Stomach (tissue), 9 donors: ENCODE measurements around the gene CLDN9. TPM values are rescaled to one million over a fixed set of nuclear protein-coding genes. Genes with fewer than 3 reads are reported as not detected.

Experiments
- DNase-seq, 2 donors: peaks; one replicate each; pipeline versions ENCODE4 v3.0.0 to v3.0.0-alpha.2; 2013 to 2019
- H3K27ac ChIP-seq, 5 donors: fragments of 200-600 bp in 4 of 5; sonication (generic) in 4 of 5; one replicate each; pipeline ENCODE4 v1.5.1; 2013 to 2019; ENCODE audit warnings: mild to moderate bottlenecking in 1 of 5, moderate library complexity in 1 of 5
- H3K27me3 ChIP-seq, 3 donors: fragments of 200-600 bp; sonication (generic); one replicate each; pipeline ENCODE4 v1.5.1; 2017 to 2019; ENCODE audit warnings: mixed run types in 1 of 3
- H3K36me3 ChIP-seq, 4 donors: fragments of 200-600 bp; sonication (generic); 1 replicate in 3 of 4; 2 replicates in 1 of 4; pipeline ENCODE4 v1.5.1; 2016 to 2019
- H3K4me1 ChIP-seq, 4 donors: fragments of 200-600 bp; sonication (generic); one replicate each; pipeline ENCODE4 v1.5.1; 2016 to 2019
- H3K4me3 ChIP-seq, 4 donors: fragments of 200-600 bp; sonication (generic) in 3 of 4; one replicate each; pipeline ENCODE4 v1.5.1; 2016 to 2019; ENCODE audit warnings: mild to moderate bottlenecking in 1 of 4
- H3K9me3 ChIP-seq, 4 donors: fragments of 200-600 bp; sonication (generic); one replicate each; pipeline ENCODE4 v1.5.1; 2016 to 2019
- CTCF ChIP-seq, 7 experiments: fragments of 450-650 bp in 4 of 7; fragments of 200-600 bp in 3 of 7; sonication (generic) in 3 of 7; IDR thresholded peaks; one replicate each; pipeline ENCODE4 v1.5.1; 2016 to 2019; ENCODE audit warnings: antibody characterized with exemption in 7 of 7, control low read depth in 2 of 7, mild to moderate bottlenecking in 1 of 7
- EP300 ChIP-seq: sonication (generic); formaldehyde crosslinking; IDR thresholded peaks from one replicate; pipeline ENCODE4 v1.6.1; 2017; ENCODE audit warnings: antibody characterized with exemption
- POLR2A ChIP-seq, 4 donors: fragments of 450-650 bp; IDR thresholded peaks; one replicate each; pipeline ENCODE4 v1.6.1; 2016; ENCODE audit warnings: antibody characterized with exemption in 4 of 4, control low read depth in 2 of 4, mild to moderate bottlenecking in 1 of 4, moderate library complexity in 1 of 4
- POLR2AphosphoS5 ChIP-seq, 3 donors: sonication (generic); formaldehyde crosslinking; IDR thresholded peaks; one replicate each; pipeline ENCODE4 v1.6.1; 2016; ENCODE audit warnings: antibody characterized with exemption in 3 of 3
- WGBS, 5 donors: extraction: QIAGEN DNeasy Blood & Tissue Kit in 3 of 5; methylation state at CpG; one replicate each; pipeline versions ENCODE4 v1.1.5 to v1.1.7; 2013 to 2018; 5-methylcytosine and 5-hydroxymethylcytosine counted together
- intact Hi-C: fragments of 100-400 bp; cut with DNase I; formaldehyde crosslinking; loops from one replicate; pipeline ENCODE4 v1.15.1; 2023; ENCODE audit warnings: low total_unique reads
- polyA plus RNA-seq, 3 donors: library from polyadenylated mRNA; stranded (reverse); fragments of 200-250 nt; gene quantifications; one replicate each; pipeline ENCODE4 v1.2.3, GENCODE V29; 2013
- total RNA-seq, 5 donors: library from RNA; depleted of rRNA; stranded (reverse); fragments of >200 nt; gene quantifications; one replicate each; pipeline versions ENCODE4 v1.1.0 to v1.2.3, GENCODE V29; 2014 to 2016
- donor health status: healthy with polysubstance abuse.
- donor health status: Bipolar disorder and iron deficiency.
- donor health status: healthy.

Gene CLDN9
- total and polyA plus RNA-seq, 8 donors = 0.28 to 0.31 TPM; not detected in 6

DNA sequence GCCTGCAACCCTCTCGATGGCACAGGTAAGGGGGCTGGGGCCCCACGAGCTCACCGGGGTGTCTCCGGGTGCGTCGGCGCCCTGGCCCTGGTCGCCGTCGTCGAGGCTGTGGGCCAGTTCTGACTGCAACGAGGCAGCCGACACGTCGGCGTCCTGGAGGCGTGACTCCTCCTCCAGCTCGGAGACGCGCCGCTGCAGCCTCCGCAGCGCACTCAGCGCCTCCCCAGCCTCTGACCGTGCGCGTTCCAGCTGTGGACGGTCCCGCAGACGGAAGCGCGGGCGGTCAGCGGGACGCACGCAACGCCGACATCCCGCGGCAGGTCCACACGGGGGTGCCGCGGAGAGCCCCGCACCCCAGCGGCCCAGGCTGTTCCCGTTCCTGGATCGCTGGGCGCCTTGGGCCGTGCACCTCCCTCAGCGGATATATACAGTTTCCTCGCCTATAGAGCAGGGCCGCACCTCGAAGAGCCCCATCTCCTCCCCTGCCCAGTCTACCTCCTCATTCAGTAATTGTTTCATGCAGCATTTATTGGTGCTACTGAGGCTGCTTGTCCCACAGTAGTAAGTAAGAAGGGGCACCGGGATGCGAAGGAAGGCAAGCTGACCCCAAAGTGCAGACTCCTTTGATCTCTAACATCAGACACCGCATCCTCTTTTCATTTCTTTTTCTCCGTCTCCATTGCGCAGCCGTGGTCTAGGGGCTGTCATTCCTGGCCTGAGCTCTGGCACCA is 16.9 kb downstream of the CLDN9 start:
- 27 to 54% (median 49%) methylated on average over 44 to 59 of the region's 59 CpGs for WGBS, 5 donors
- DNase-seq = peak in 1 of 2 donors; percentile 72
- H3K4me3 ChIP-seq = peak overlapping the region in 2 of 4 donors; percentile 3 to 6
- no peak overlapping the region for H3K27ac ChIP-seq
- peaks cover 3 to 65% (median 30%) of the 10 kb centered on the region in 3 donors for H3K27me3 ChIP-seq
- intact Hi-C loops = no loop called here
- H3K36me3 ChIP-seq = peaks cover 14 to 41% (median 23%) of the 10 kb centered on the region in 4 donors
- TF ChIP-seq CTCF (IDR thresholded peaks at IDR 0.05) (no peak), POLR2AphosphoS5 (IDR thresholded peaks at IDR 0.05) (no peak), EP300 (no peak), POLR2A (IDR thresholded peaks at IDR 0.05) (no peak)
- peaks cover 11 to 46% (median 41%) of the 10 kb centered on the region in 4 donors for H3K4me1 ChIP-seq
- no peaks in the 10 kb centered on the region for H3K9me3 ChIP-seq

DNA sequence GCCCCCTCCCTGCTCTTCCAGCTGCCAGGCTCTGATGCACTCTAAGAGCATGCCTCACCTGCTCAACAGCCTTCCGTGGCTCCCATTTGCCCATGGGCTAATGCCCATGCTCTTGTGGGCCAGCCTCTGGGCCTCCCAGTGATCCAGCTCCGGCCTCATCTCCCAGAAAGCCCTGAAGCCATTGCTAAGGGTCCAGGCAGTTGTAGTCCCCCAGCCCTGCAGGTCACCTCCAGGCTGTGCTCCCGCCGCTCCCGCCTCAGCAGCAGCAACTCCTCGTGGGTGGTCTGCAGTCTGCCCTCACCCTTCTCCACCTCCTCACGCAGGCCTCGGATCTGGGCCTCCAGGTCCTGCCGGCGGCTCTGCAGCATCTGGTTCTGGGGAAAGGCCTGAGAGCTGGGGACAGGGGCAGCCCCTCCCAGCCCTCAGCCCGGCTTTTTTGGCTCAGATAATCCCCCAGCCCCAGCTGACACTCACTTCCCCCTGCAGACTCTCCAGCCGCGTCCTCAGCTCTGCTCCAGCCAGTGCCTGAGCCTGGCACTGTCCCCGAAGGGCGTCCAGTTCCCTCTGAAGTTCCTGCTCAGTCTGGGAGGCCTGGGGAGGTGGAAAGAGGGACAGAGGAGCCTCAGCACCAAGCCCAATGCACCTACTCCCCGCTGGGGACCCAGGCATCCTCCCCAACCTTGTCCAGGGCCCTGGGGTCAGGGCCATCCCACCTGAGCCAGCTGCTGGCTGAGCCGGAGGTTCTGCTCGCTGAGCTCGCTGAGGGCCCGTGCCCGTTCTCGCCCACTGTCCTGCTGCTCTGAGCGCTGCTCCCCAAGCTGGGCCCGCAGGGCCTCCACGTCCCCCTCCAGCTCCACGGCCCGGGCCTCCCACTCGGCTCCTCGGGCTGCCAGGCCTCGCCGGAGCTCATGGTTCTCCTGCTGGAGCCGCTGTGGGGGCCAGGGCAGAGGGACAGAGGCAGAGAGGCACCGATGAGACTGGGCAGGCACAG is 17.8 kb downstream of the CLDN9 start:
- no peak overlapping the region for H3K4me3 ChIP-seq
- peaks cover 10 to 44% (median 38%) of the 10 kb centered on the region in 4 donors for H3K4me1 ChIP-seq
- TF ChIP-seq EP300 (no peak), POLR2A (IDR thresholded peaks at IDR 0.05) (no peak), CTCF (IDR thresholded peaks at IDR 0.05) (no peak), POLR2AphosphoS5 (IDR thresholded peaks at IDR 0.05) (no peak)
- intact Hi-C loops = no loop called here
- WGBS, 5 donors = 77 to 87% (median 84%) methylated on average over 16 to 33 of the region's 33 CpGs
- peaks cover 3 to 73% (median 36%) of the 10 kb centered on the region in 3 donors for H3K27me3 ChIP-seq
- DNase-seq = no peak
- H3K9me3 ChIP-seq = no peaks in the 10 kb centered on the region
- no peak overlapping the region for H3K27ac ChIP-seq
- H3K36me3 ChIP-seq = peaks cover 14 to 41% (median 22%) of the 10 kb centered on the region in 4 donors

GRCh38 chr16:3032624-3033023 is 19.9 kb downstream of the CLDN9 start:
- no peak for TF ChIP-seq EP300
- TF ChIP-seq POLR2AphosphoS5 (IDR thresholded peaks at IDR 0.05) = no peak
- TF ChIP-seq POLR2A (IDR thresholded peaks at IDR 0.05) = no peak
- TF ChIP-seq CTCF (IDR thresholded peaks at IDR 0.05) = no peak
- Histone ChIP-seq H3K9me3 (no peaks in the 10 kb centered on the region), H3K36me3 (peaks cover 0 to 22% (median 2%) of the 10 kb centered on the region in 4 donors), H3K4me3 (no peak overlapping the region), H3K27me3 (peaks cover 11 to 94% (median 57%) of the 10 kb centered on the region in 3 donors), H3K4me1 (peaks cover 14 to 55% (median 52%) of the 10 kb centered on the region in 4 donors), H3K27ac (no peak overlapping the region)
- 32 to 61% (median 51%) methylated on average over 7 of the region's 7 CpGs for WGBS, 5 donors
- no peak for DNase-seq
- intact Hi-C loops = no loop called here
